H9 (cell line): Measurements from ENCODE around the gene RAB6B. TPM values are rescaled to one million over a fixed set of nuclear protein-coding genes. Genes with fewer than 3 reads are reported as not detected.

Source experiments
- DNase-seq: peaks from one replicate; pipeline ENCODE4 v3.0.0-alpha.2; 2017
- H2AFZ ChIP-seq: one replicate; pipeline ENCODE4 v1.6.1; 2013; ENCODE audit warnings: mild to moderate bottlenecking, low read length, control low read depth, moderate library complexity
- H2AK5ac ChIP-seq: 2 replicates; pipeline ENCODE4 v1.6.1; 2013; ENCODE audit warnings: low read length, control low read depth, mixed read lengths; ENCODE audit not compliant: insufficient read length
- H2BK120ac ChIP-seq: one replicate; pipeline ENCODE4 v1.6.1; 2013; ENCODE audit warnings: low read depth, mild to moderate bottlenecking, low read length, control low read depth, inconsistent platforms; ENCODE audit not compliant: poor library complexity, severe bottlenecking
- H2BK12ac ChIP-seq: 2 replicates; pipeline ENCODE4 v1.6.1; 2013; ENCODE audit warnings: low read length, control low read depth, mixed read lengths, low read depth; ENCODE audit not compliant: insufficient read length
- H2BK15ac ChIP-seq: 2 replicates; pipeline ENCODE4 v1.6.1; 2013; ENCODE audit warnings: low read depth, low read length, control low read depth
- H2BK20ac ChIP-seq: one replicate; pipeline ENCODE4 v1.6.1; 2013; ENCODE audit warnings: low read depth, mild to moderate bottlenecking, low read length, control low read depth, inconsistent platforms; ENCODE audit not compliant: poor library complexity, severe bottlenecking
- H2BK5ac ChIP-seq: 2 replicates; pipeline ENCODE4 v1.6.1; 2013; ENCODE audit warnings: low read length, control low read depth, mixed read lengths; ENCODE audit not compliant: insufficient read length
- H3K14ac ChIP-seq: 2 replicates; pipeline ENCODE4 v1.6.1; 2013; ENCODE audit warnings: low read length, control low read depth; ENCODE audit not compliant: insufficient read depth
- H3K18ac ChIP-seq: 2 replicates; pipeline ENCODE4 v1.6.1; 2013; ENCODE audit warnings: low read depth, mild to moderate bottlenecking, mixed read lengths, low read length, control low read depth; ENCODE audit not compliant: insufficient read length
- H3K23ac ChIP-seq: 2 replicates; pipeline ENCODE4 v1.6.1; 2013; ENCODE audit warnings: low read length, control low read depth, mixed read lengths, low read depth; ENCODE audit not compliant: insufficient read length
- H3K23me2 ChIP-seq: 2 replicates; pipeline ENCODE4 v1.6.1; 2013; ENCODE audit warnings: low read depth, mild to moderate bottlenecking, mixed read lengths, low read length, control low read depth; ENCODE audit not compliant: insufficient read length, poor library complexity, severe bottlenecking
- H3K27ac ChIP-seq: 2 replicates; pipeline ENCODE4 v1.5.1; 2013; ENCODE audit warnings: low read length, control low read depth, mixed read lengths, low read depth; ENCODE audit not compliant: insufficient read length
- H3K27me3 ChIP-seq: 2 replicates; pipeline ENCODE4 v1.6.1; 2013; ENCODE audit warnings: low read length, control low read depth, inconsistent platforms; ENCODE audit not compliant: insufficient read depth
- H3K4ac ChIP-seq: 2 replicates; pipeline ENCODE4 v1.6.1; 2013; ENCODE audit warnings: low read depth, mild to moderate bottlenecking, control low read depth, inconsistent platforms, low read length, moderate library complexity
- H3K4me1 ChIP-seq: 2 replicates; pipeline ENCODE4 v1.6.1; 2013; ENCODE audit warnings: low read length, control low read depth, inconsistent platforms; ENCODE audit not compliant: insufficient read depth
- H3K4me2 ChIP-seq: 2 replicates; pipeline ENCODE4 v1.6.1; 2013; ENCODE audit warnings: low read length, control low read depth, mixed read lengths; ENCODE audit not compliant: insufficient read length, insufficient read depth
- H3K56ac ChIP-seq: 2 replicates; pipeline ENCODE4 v1.6.1; 2013; ENCODE audit warnings: low read depth, mild to moderate bottlenecking, mixed read lengths, low read length, control low read depth; ENCODE audit not compliant: insufficient read length
- H3K79me1 ChIP-seq: 2 replicates; pipeline ENCODE4 v1.6.1; 2013; ENCODE audit warnings: low read depth, mild to moderate bottlenecking, moderate library complexity, low read length, control low read depth, inconsistent platforms; ENCODE audit not compliant: insufficient read depth, poor library complexity, severe bottlenecking
- H3K79me2 ChIP-seq: 2 replicates; pipeline ENCODE4 v1.6.1; 2013; ENCODE audit warnings: low read length, control low read depth, inconsistent platforms; ENCODE audit not compliant: insufficient read depth
- H3K9ac ChIP-seq: 2 replicates; pipeline ENCODE4 v1.6.1; 2013; ENCODE audit warnings: low read length, control low read depth, mixed read lengths; ENCODE audit not compliant: insufficient read length; ENCODE audit errors: extremely low read depth
- H3K9me3 ChIP-seq: one replicate; pipeline ENCODE4 v1.6.1; 2013; ENCODE audit warnings: low read depth, low read length, inconsistent platforms; ENCODE audit not compliant: control insufficient read depth
- H3T11ph ChIP-seq: one replicate; pipeline ENCODE4 v1.6.1; 2013; ENCODE audit warnings: mild to moderate bottlenecking, low read length, control low read depth, inconsistent platforms
- H4K20me1 ChIP-seq: one replicate; pipeline ENCODE4 v1.6.1; 2013; ENCODE audit not compliant: control insufficient read depth, insufficient read length, insufficient read depth
- H4K5ac ChIP-seq: 2 replicates; pipeline ENCODE4 v1.6.1; 2013; ENCODE audit warnings: low read depth, mild to moderate bottlenecking, mixed read lengths, low read length, control low read depth; ENCODE audit not compliant: insufficient read length
- H4K8ac ChIP-seq: replicated peaks from 2 replicates; pipeline ENCODE4 v1.6.1; 2013; ENCODE audit warnings: low read length, control low read depth, mixed read lengths, low read depth; ENCODE audit not compliant: insufficient read length
- H4K91ac ChIP-seq: 2 replicates; pipeline ENCODE4 v1.6.1; 2013; ENCODE audit warnings: low read depth, mild to moderate bottlenecking, moderate library complexity, mixed read lengths, low read length, control low read depth; ENCODE audit not compliant: insufficient read length
- H3K27ac Mint-ChIP-seq, 3 experiments: 2 replicates in 2 of 3; 3 replicates in 1 of 3; pipeline ENCODE4 v1.8.0; 2020 to 2021; ENCODE audit warnings: mixed read lengths in 3 of 3, mild to moderate bottlenecking in 1 of 3, moderate library complexity in 1 of 3
- H3K27me3 Mint-ChIP-seq: 2 replicates; pipeline ENCODE4 v1.8.0; 2021; ENCODE audit warnings: low read depth, mild to moderate bottlenecking, moderate library complexity, mixed read lengths
- H3K36me3 Mint-ChIP-seq, 3 experiments: 2 replicates in 2 of 3; 3 replicates in 1 of 3; pipeline ENCODE4 v1.8.0; 2020 to 2021; ENCODE audit warnings: low read depth in 3 of 3, mixed read lengths in 3 of 3; ENCODE audit not compliant: insufficient read depth in 1 of 3
- H3K4me1 Mint-ChIP-seq, 2 experiments: 2 replicates each; pipeline ENCODE4 v1.8.0; 2020; ENCODE audit warnings: mixed read lengths in 2 of 2
- H3K4me3 Mint-ChIP-seq, 2 experiments: 2 replicates in 1 of 2; 3 replicates in 1 of 2; pipeline ENCODE4 v1.8.0; 2020 to 2021; ENCODE audit warnings: mild to moderate bottlenecking in 2 of 2, mixed read lengths in 2 of 2, moderate library complexity in 1 of 2
- H3K9me3 Mint-ChIP-seq, 2 experiments: 2 replicates in 1 of 2; 3 replicates in 1 of 2; pipeline ENCODE4 v1.8.0; 2020; ENCODE audit warnings: mild to moderate bottlenecking in 2 of 2, mixed read lengths in 2 of 2, moderate library complexity in 1 of 2
- CTCF ChIP-seq: fragments of 200-600 bp; sonication (generic); conservative IDR thresholded peaks from 3 replicates; pipeline ENCODE4 v1.8.0; 2021; ENCODE audit warnings: antibody characterized with exemption, mild to moderate bottlenecking
- WGBS: extraction: QIAGEN DNeasy Blood & Tissue Kit; methylation state at CpG from one replicate; pipeline ENCODE4 v1.1.7; 2013; ENCODE audit warnings: missing lambda C conversion rate, low lambda C conversion rate, mixed read lengths; ENCODE audit not compliant: insufficient read length; ENCODE audit errors: extremely low coverage; 5-methylcytosine and 5-hydroxymethylcytosine counted together
- total RNA-seq: library from RNA; stranded (reverse); gene quantifications from 2 replicates; pipeline ENCODE4 v1.2.1, GENCODE V29; 2021

Gene RAB6B
- total RNA-seq, 1 experiment from 2014 or later = 12.3 TPM

DNA sequence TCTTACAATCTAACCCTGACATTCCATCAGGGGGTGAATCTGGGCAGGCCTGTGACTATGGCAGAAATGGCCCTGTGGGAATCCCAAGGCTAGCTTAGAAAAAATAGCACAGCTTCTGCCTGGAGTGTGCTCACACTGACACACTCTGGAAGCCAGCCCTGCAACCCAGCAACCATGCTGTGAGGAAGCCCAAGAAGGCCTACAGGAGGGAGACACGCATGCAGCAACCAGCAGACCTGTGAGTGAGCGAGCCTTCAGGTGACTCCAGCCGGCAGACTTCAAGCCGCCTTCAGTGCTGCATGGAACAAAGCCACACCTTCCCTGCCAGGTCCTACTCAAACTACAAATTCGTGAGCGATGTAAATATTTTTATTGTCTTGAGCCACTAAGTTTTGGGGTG, 26.1 kb downstream of the RAB6B start:
- no peak overlapping the region for H2AFZ ChIP-seq
- no peak overlapping the region for H2AK5ac ChIP-seq
- no peak overlapping the region for H2BK120ac ChIP-seq
- peaks cover 0 to 2% (median 0%) of the 10 kb centered on the region in 3 experiments; a peak in 1 of 7 replicates for H3K36me3 Mint-ChIP-seq
- H3K18ac ChIP-seq = no peak overlapping the region
- no peak overlapping the region for H2BK15ac ChIP-seq
- no peak overlapping the region for H2BK12ac ChIP-seq
- H3K9me3 ChIP-seq = no peaks in the 10 kb centered on the region
- peaks cover 19 to 21% of the 10 kb centered on the region in 2 experiments for H3K4me1 Mint-ChIP-seq
- no peak overlapping the region for H3K4ac ChIP-seq
- H3K23me2 ChIP-seq = no peaks in the 10 kb centered on the region
- no peaks in the 10 kb centered on the region for H3K4me1 ChIP-seq
- no CpG with 5 or more reads among the region's 6 CpGs for WGBS
- no peak overlapping the region for H4K91ac ChIP-seq
- no peaks in the 10 kb centered on the region for H3K27me3 ChIP-seq
- H2BK20ac ChIP-seq = no peak overlapping the region
- no peak overlapping the region for H3K4me3 Mint-ChIP-seq
- H3K79me1 ChIP-seq = no peaks in the 10 kb centered on the region
- no peak overlapping the region for H3K4me2 ChIP-seq
- no peak overlapping the region for H3K23ac ChIP-seq
- H3K27ac Mint-ChIP-seq = no peak overlapping the region
- no peak overlapping the region for H3K27ac ChIP-seq
- no peak for DNase-seq
- no peak overlapping the region for H4K5ac ChIP-seq
- H3K9me3 Mint-ChIP-seq = no peaks in the 10 kb centered on the region
- no peak for TF ChIP-seq CTCF
- no peaks in the 10 kb centered on the region for H4K20me1 ChIP-seq
- H3K14ac ChIP-seq = no peak overlapping the region
- no peak overlapping the region for H2BK5ac ChIP-seq
- H3K27me3 Mint-ChIP-seq = no peaks in the 10 kb centered on the region; the same call in 1 of the 2 replicates
- H3T11ph ChIP-seq = no peak overlapping the region
- no peaks in the 10 kb centered on the region for H3K79me2 ChIP-seq
- no peak overlapping the region for H4K8ac ChIP-seq
- no peak overlapping the region for H3K56ac ChIP-seq
- H3K9ac ChIP-seq = no peak overlapping the region
